Measurements from ENCODE around the gene GNB3.
"Not testable (repeated sequence)": the region's sequence is repeated elsewhere in the genome, so short reads cannot be mapped to it uniquely, and the experiment has no call there.

Gene GNB3

GRCh38 chr12:6854036-6854435 is 13.3 kb downstream of the GNB3 start:
- no peak for DNase-seq (ENCODE audit: extremely low spot score, insufficient read length, low read depth)
- no peak for FAIRE-seq

GRCh38 chr12:6855322-6855721 is 14.6 kb downstream of the GNB3 start:
- FAIRE-seq (no peak), DNase-seq (ENCODE audit: extremely low spot score, insufficient read length, low read depth) (no peak)

GRCh38 chr12:6858799-6859198 is 18.1 kb downstream of the GNB3 start:
- DNase-seq (ENCODE audit: extremely low spot score, insufficient read length, low read depth) (no peak), FAIRE-seq (no peak)

DNA sequence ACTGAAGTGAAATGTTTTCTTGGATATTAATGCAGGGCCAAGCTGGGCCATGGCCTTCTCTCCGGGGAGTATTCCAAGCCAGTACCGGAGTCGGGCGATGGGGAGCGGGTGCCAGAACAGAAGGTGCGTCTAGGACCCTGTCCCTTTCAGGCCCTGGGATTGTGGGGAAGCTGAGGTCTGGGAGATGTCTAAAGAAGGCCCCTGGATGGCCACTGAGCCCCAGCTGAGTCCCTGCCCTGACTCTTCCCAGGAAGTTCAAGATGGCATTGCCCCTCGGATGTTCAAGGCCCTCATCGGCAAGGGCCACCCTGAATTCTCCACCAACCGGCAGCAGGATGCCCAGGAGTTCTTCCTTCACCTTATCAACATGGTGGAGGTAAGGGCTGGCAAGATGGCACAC is 19.4 kb downstream of the GNB3 start:
- FAIRE-seq (no peak), DNase-seq (ENCODE audit: extremely low spot score, insufficient read length, low read depth) (no peak)

DNA sequence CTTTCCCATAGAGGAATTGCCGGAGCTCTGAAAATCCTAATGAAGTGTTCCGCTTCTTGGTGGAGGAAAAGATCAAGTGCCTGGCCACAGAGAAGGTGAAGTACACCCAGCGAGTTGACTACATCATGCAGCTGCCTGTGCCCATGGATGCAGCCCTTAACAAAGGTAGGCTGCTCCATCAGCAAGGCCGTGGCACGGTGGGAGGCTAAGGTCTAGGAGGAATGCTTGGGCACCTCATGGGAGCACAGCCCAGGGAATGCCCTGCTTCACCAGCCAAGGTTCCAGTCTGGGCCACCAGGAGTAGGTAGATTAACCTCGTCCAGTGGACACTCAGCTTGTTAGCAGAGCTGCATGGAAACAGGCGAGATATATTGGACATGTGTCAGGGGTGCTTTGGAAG is 20.2 kb downstream of the GNB3 start:
- DNase-seq (ENCODE audit: extremely low spot score, insufficient read length, low read depth) (no peak), FAIRE-seq (no peak)

DNA sequence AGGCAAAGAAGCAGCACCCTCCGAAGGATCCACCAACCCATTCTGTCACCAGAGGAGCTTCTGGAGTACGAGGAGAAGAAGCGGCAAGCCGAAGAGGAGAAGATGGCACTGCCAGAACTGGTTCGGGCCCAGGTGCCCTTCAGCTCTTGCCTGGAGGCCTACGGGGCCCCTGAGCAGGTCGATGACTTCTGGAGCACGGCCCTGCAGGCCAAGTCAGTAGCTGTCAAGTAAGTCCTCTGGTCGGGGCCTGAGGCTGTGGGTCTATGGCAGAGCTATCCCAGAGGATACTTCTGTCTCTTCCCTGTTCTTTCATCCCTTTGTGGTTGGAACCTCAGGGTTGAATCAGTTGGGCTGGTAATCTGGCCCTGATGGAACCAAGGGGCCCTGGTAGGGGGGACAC is 20.7 kb downstream of the GNB3 start:
- DNase-seq (ENCODE audit: extremely low spot score, insufficient read length, low read depth), result no peak
- no peak for FAIRE-seq

DNA sequence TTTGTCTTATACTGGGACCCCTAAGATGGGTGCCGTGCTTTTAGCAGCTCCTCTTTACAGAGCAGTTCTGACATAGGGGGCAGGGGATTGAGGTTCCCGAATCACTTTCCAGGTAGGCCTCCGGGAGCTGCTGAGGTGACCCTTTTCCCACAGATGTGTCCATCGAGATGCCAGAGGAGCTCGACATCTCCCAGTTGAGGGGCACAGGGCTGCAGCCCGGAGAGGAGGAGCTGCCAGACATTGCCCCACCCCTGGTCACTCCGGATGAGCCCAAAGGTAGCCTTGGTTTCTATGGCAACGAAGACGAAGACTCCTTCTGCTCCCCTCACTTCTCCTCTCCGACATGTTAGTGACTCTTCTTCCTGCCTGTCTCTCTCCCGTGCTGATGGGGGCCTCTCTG is 22.3 kb downstream of the GNB3 start:
- no peak for FAIRE-seq
- DNase-seq (ENCODE audit: extremely low spot score, insufficient read length, low read depth), result no peak

- no peak for FAIRE-seq
- DNase-seq (ENCODE audit: extremely low spot score, insufficient read length, low read depth), result no peak
Measured at GRCh38 chr12:6863586-6864321, 23.0 kb downstream of the GNB3 start.

DNA sequence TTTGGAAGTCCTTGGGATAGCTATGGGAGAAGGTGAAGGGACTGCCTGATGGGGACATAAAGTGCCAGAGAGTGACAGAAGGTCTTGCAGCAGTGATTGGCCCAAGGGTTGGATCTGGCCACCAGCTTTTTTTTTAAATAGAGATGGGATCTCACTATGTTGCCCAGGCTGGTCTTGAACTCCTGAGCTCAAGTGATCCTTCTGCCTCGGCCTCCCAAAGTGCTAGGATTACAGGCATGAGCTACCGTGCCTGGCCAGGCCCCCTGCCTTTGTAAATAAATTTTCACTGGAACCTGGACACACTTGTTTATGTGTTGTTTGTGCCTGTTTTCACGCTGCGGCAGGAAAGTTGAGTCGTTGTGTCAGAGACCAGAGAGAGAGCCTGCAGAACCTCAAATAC is 24.6 kb downstream of the GNB3 start:
- not testable (repeated sequence) for DNase-seq (ENCODE audit: extremely low spot score, insufficient read length, low read depth); FAIRE-seq

GRCh38 chr12:6866163-6866919 is 25.6 kb downstream of the GNB3 start:
- FAIRE-seq (no peak), DNase-seq (ENCODE audit: extremely low spot score, insufficient read length, low read depth) (no peak)

DNA sequence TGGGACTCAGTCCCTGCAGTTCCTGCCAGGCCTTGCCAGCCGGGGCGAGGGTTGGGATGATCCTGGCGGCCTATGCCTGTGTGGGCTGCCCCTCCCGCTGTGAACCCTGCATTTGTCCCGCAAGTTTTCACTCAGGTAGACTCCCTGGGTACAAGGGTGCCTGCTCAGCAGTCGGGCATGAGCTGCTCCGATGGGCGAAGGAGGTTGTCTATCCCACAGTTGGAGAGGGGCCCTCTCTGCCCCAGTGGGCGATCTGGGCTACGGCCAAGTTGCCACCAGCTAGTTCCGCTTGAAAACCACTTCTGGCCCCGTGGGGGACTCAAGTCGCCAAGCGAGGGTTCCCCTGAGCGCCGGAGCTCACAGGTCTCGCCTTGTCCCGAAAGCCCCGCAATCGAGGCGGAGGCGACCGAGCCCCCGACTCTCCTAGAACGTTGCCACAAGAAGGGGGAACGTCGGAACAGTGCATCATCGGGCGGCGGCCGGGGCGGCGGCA is 26.2 kb downstream of the GNB3 start:
- FAIRE-seq (no peak), DNase-seq (ENCODE audit: extremely low spot score, insufficient read length, low read depth) (no peak)

- DNase-seq (ENCODE audit: extremely low spot score, insufficient read length, low read depth) (peak; percentile 84), FAIRE-seq (peak; percentile 89)
Measured at GRCh38 chr12:6867413-6868210, 26.9 kb downstream of the GNB3 start, which contains the start of gene TPI1. TPI1 (plus strand) TSS chr12:6867531; CDS start chr12:6867567, 36 bp downstream.

DNA sequence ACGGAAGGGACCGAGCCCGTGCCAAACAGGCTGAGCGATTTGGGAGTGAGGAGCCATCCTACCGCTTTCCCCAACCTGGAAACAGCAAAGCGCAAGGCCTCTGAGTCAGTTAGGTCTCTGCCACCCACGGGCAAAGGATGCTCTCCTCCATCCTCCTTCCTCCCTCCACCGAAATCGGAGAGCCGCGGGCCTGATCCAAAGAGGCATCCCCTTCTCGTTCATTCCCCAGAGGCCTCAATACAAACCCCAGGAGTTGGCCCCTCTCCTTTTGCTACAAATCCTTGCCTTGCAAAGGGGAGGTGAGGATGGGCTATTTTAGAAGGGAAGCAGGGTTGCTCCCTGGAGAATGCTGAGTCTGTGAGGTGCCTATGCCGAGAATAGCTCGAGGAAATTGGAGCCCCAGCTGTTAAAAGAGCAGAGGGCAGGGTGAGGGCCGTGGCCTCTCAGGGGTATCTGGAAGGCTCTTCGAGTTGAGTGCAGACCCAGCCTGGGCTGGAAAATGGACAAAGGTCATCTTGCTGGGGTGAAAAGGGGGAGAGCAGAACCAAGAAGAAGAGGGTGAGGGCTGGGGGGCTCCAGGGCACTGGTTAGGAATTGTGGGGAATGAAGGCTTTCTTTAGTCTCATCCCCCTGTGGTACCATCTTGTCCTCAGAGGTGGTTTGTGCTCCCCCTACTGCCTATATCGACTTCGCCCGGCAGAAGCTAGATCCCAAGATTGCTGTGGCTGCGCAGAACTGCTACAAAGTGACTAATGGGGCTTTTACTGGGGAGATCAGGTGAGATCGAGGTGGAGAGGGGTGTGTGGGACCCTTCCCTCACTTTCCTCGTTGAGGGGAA is 27.7 kb downstream of the GNB3 start:
- FAIRE-seq, result no peak
- no peak for DNase-seq (ENCODE audit: extremely low spot score, insufficient read length, low read depth)

DNA sequence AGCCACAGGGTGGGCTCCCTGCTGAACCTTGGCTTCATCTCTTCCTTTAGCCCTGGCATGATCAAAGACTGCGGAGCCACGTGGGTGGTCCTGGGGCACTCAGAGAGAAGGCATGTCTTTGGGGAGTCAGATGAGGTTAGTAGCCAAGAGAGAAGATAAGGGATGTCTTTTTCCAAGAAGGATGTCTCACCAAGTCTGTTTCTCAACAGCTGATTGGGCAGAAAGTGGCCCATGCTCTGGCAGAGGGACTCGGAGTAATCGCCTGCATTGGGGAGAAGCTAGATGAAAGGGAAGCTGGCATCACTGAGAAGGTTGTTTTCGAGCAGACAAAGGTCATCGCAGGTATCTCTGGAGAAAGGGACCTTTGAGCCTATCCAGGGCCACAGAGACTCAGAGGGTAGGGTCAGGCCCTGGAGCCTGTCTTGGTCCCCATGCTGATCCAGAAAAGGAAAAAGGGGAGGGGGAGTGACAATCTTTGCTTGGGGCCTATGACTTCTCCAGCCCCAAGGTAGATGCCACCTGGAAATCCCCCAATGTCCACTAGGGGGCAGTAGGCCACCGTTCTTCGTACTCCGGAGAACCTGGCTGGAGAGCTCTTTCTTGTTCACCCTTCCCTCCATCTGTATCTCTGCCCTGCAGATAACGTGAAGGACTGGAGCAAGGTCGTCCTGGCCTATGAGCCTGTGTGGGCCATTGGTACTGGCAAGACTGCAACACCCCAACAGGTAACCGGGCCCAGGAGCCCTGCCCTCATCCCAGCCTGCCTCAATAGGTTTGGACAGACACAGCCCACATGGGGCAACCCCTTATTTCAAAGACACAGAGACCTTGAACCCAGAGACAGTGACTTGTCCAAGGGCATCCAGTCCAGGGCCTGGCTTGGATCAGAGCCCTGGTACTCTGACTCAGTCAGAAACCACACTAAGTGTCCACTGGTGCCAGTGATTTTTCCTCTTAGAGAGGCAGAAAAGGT is 28.6 kb downstream of the GNB3 start:
- no peak for DNase-seq (ENCODE audit: extremely low spot score, insufficient read length, low read depth)

DNA sequence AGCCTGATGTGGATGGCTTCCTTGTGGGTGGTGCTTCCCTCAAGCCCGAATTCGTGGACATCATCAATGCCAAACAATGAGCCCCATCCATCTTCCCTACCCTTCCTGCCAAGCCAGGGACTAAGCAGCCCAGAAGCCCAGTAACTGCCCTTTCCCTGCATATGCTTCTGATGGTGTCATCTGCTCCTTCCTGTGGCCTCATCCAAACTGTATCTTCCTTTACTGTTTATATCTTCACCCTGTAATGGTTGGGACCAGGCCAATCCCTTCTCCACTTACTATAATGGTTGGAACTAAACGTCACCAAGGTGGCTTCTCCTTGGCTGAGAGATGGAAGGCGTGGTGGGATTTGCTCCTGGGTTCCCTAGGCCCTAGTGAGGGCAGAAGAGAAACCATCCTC is 29.6 kb downstream of the GNB3 start:
- DNase-seq (ENCODE audit: extremely low spot score, insufficient read length, low read depth); FAIRE-seq: not testable (repeated sequence)

More for the DNA sequence above, 28.6 kb downstream of the GNB3 start:
- FAIRE-seq, result peak; percentile 90

- no peak for FAIRE-seq
Measured at GRCh38 chr12:6871052-6871957, 30.6 kb downstream of the GNB3 start.

More at GRCh38 chr12:6871052-6871957, 30.6 kb downstream of the GNB3 start:
- DNase-seq (ENCODE audit: extremely low spot score, insufficient read length, low read depth), result no peak

All from GM18507 (cell line).